GM18526 (cell line): ENCODE measurements around the gene MT1M.
A peak's percentile ranks its signal among the peaks of the same experiment; 100 is the strongest.

Source experiments
- POLR2A ChIP-seq: IDR thresholded peaks from 3 replicates; pipeline ENCODE4 v1.6.1; 2011; ENCODE audit not compliant: insufficient read length; ENCODE audit errors: extremely low read depth

Gene MT1M

GRCh38 chr16:56607109-56607618 lies 25.3 kb upstream of the MT1M start:
- TF ChIP-seq POLR2A = no peak

GRCh38 chr16:56607675-56608042 lies 24.8 kb upstream of the MT1M start:
- no peak for TF ChIP-seq POLR2A

- peak; percentile 69 for TF ChIP-seq POLR2A
Observed at GRCh38 chr16:56608043-56608875, 24.2 kb upstream of the MT1M start, which contains the start of gene MT2A. MT2A (plus strand) TSS chr16:56608584; CDS start chr16:56608656, 72 bp downstream.

DNA sequence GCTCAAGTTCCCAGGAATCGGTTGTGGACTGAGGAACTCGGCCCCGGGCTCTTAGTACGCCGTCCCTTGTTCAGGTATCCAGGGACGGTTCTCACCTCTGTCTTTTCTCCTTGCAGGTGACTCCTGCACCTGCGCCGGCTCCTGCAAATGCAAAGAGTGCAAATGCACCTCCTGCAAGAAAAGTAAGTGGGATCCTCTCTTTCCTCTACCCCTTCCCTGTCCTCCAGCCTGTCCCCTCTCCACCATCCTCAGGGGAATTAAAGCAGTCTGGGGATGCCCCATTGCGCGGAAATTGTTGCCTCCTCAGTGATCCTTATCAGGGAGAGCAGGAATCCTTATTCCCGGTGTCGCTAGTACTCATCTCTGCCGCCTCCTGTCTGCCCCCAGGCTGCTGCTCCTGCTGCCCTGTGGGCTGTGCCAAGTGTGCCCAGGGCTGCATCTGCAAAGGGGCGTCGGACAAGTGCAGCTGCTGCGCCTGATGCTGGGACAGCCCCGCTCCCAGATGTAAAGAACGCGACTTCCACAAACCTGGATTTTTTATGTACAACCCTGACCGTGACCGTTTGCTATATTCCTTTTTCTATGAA lies 23.5 kb upstream of the MT1M start:
- no peak for TF ChIP-seq POLR2A

GRCh38 chr16:56609463-56609921 lies 23.0 kb upstream of the MT1M start:
- peak; percentile 15 for TF ChIP-seq POLR2A

DNA sequence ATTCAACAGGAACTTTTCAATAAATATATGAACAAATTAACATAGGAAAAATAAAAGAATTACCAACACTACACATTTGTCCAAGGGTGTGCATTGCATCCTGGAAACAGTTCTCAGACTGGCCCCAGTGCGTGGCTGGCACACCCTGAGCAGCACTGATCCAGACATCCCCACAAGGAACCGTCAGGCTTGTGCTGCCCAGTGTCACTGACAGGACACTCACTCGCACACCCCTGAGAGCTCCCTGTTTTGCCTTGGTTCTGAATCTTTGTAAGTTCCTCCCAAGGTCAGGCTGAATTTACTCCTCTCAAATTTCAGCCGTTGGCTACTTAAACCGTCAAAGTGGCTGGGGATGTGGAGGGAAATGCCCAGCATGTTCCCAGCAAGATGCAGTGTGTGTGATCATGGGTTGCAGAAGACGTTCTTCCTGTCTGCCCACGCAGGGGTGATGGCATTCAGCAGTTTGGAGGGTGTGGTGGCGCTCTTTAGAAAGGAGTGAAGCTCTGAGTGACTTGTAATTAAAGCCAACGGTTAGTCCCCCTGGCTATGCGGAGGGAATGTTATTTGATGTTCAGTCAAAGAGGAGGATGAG lies 22.3 kb upstream of the MT1M start:
- no peak for TF ChIP-seq POLR2A

DNA sequence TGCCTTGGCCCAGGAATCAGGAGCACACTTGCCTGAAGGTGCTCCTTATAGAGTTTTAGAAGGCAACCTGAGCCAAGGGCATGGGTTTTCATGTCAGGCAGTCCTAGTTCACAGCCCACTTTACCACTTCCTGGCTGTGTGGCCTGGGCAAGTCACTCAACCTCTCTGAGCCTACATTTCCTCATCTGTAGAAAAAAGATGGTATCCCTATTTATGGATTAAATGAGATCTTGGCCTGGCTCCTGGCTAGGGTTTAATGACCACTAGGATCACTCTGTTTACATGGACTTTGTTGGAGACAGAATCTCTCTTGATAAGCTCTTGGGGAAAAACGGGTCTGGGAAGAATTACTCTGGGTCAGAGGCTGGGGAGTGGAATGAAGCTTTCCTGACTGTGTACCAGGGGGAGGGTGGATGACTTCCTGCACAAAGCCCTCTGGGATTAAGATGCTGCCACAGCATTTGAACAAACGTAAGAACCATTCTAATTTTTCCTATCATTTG lies 21.8 kb upstream of the MT1M start:
- no peak for TF ChIP-seq POLR2A

GRCh38 chr16:56611281-56611833 lies 21.1 kb upstream of the MT1M start:
- TF ChIP-seq POLR2A = no peak

GRCh38 chr16:56613706-56614105 lies 18.8 kb upstream of the MT1M start:
- TF ChIP-seq POLR2A = no peak

- no peak for TF ChIP-seq POLR2A
Observed at GRCh38 chr16:56614549-56614991, 17.9 kb upstream of the MT1M start.

GRCh38 chr16:56615353-56615752 lies 17.1 kb upstream of the MT1M start:
- TF ChIP-seq POLR2A = no peak

GRCh38 chr16:56616608-56617211 lies 15.7 kb upstream of the MT1M start:
- no peak for TF ChIP-seq POLR2A

DNA sequence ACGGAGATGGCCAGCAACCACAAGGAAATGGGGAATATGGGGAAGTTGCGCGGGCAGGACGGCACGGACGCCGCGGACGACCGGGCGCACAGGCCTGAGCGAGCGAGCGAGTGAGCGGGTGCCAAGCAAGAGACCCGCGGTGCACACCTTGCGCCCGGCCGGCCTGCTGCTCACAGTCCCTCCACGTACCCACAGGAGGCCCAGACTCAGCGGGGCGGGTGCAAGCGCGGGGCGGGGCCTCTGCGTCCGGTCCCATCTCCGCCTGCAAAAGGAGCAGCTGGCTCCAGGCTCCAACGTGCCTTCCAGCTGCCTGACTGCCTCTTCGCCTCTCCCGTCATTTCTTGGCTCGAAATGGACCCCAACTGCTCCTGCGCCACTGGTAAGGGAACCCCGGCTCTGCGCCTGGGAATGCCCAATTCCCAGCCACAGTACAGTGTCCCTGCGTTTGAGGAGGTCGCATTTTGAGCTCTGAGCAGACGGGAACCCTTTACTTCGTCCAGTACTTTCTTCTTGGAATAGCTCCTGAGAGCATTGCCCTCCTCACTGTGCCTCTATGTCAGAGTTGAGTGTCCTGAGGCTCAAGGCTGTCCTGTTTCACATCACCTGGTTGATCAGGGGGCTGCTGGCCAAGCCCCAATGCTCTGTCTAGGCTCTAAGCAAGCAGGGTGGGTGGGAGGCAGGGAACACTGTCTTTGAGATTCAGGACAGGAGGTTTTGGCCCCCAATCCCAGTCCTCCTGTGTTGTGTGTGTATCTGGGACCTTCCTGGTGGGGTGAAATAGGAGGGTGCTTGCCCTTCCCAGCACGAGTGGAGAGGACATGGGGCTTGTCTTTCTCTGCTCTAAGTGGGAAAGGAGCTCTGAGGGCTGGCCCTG lies 15.0 kb upstream of the MT1M start:
- no peak for TF ChIP-seq POLR2A

- TF ChIP-seq POLR2A = no peak
Observed at GRCh38 chr16:56618138-56618537, 14.3 kb upstream of the MT1M start.
